Heart right ventricle (tissue), 16 donors: ENCODE results near the gene SPRR2D. TPM values are rescaled to one million over a fixed set of nuclear protein-coding genes. Genes with fewer than 3 reads are reported as not detected.

ENCODE experiments used
- ATAC-seq, 8 donors: fragments of 200-7000 bp; cut with Tn5 transposase; one replicate each; pipeline ENCODE4 v1.9.1; 2020; ENCODE audit warnings: mild to moderate bottlenecking in 8 of 8, moderate library complexity in 8 of 8, moderate number of reproducible peaks in 1 of 8
- DNase-seq, 2 donors: peaks; one replicate each; pipeline ENCODE4 v3.0.0-alpha.2; 2020
- H3K27ac ChIP-seq, 10 donors: fragments of 200-600 bp; sonication (generic) in 2 of 10; one replicate each; pipeline versions ENCODE4 v1.5.0 to v1.8.0; 2020 to 2022; ENCODE audit warnings: mild to moderate bottlenecking in 3 of 10
- H3K27me3 ChIP-seq, 7 donors: fragments of 200-600 bp; one replicate each; pipeline ENCODE4 v1.8.0; 2021 to 2022; ENCODE audit warnings: mild to moderate bottlenecking in 2 of 7
- H3K36me3 ChIP-seq, 9 donors: fragments of 200-600 bp; sonication (generic) in 1 of 9; one replicate each; pipeline versions ENCODE4 v1.5.0 to v1.8.0; 2020 to 2022; ENCODE audit warnings: mild to moderate bottlenecking in 2 of 9
- H3K4me1 ChIP-seq, 9 donors: fragments of 200-600 bp; sonication (generic) in 1 of 9; one replicate each; pipeline versions ENCODE4 v1.5.0 to v1.8.0; 2020 to 2022; ENCODE audit warnings: mild to moderate bottlenecking in 4 of 9
- H3K4me3 ChIP-seq, 10 donors: fragments of 200-600 bp; sonication (generic) in 2 of 10; one replicate each; pipeline versions ENCODE4 v1.5.0 to v1.8.0; 2020 to 2022; ENCODE audit warnings: mild to moderate bottlenecking in 7 of 10, moderate library complexity in 2 of 10
- H3K9me3 ChIP-seq, 11 donors: fragments of 200-600 bp in 10 of 11; sonication (generic) in 2 of 11; one replicate each; pipeline versions ENCODE4 v1.5.0 to v1.8.0; 2013 to 2022; ENCODE audit warnings: mild to moderate bottlenecking in 2 of 11, control low read depth in 1 of 11, moderate library complexity in 1 of 11
- CTCF ChIP-seq, 9 donors: fragments of 200-600 bp; sonication (generic) in 2 of 9; IDR thresholded peaks; one replicate each; pipeline versions ENCODE4 v1.5.0 to v1.8.0; 2021 to 2022; ENCODE audit warnings: antibody characterized with exemption in 9 of 9, mild to moderate bottlenecking in 5 of 9, moderate library complexity in 1 of 9
- WGBS, 2 donors: extraction: QIAGEN DNeasy Blood & Tissue Kit; methylation state at CpG; one replicate each; pipeline ENCODE4 v1.1.7; 2013; ENCODE audit warnings: inconsistent platforms in 1 of 2; 5-methylcytosine and 5-hydroxymethylcytosine counted together
- intact Hi-C, 10 donors: fragments of 100-400 bp; cut with DNase I; formaldehyde crosslinking; loops; one replicate each; pipeline versions ENCODE4 v1.11.1 to v1.14.2; 2022
- polyA plus RNA-seq, 2 donors: library from polyadenylated mRNA; stranded (reverse); fragments of 200-250 nt; gene quantifications; one replicate each; pipeline ENCODE4 v1.2.3, GENCODE V29; 2013
- total RNA-seq, 10 donors: library from RNA; stranded (reverse); fragmentation: NEBNext Ultra II Directional in 3 of 10; extraction: Animal tissue kit (Norgen Biotek cat#: 25700) in 3 of 10; gene quantifications; one replicate each; pipeline versions ENCODE4 v1.2.1 to v1.2.4, GENCODE V29; 2021 to 2023
- donor health status: Arrhythmogenic right ventricular cardiomyopathy.
- donor health status: ischemic (EF 13 %, LVEDD 7.1; RV severe dilation, severe dysfunction).
- donor health status: healthy with polysubstance abuse.
- donor health status: DM: no; HTN: yes; CAD: no.
- donor health status: DM: no; HTN: no; CAD: no.
- donor health status: ischemic (EF 25% LVEDD 6.9; RV normal size, moderate dysfunction).
- donor health status: ischemic (EF 25% LVEDD 5.7; RV mildly dilated, moderate dysfunction).
- donor health status: healthy.
- donor health status: DM: yes; HTN: yes; CAD: no.
- donor health status: Ischemic cardiomyopathy.
- donor health status: ischemic (EF 35%, LVEDD 5.7; RV mildly dilated, moderate dysfunction).
- donor health status: nonischemic (EF 11% LVEDD 7.7; RV severe dilation, severe dysfunction).
- donor health status: DM: yes; HTN: yes; CAD: no.
- donor health status: PGD.
- donor health status: ischemic (EF 29% LVEDD 5.4; RV normal size, mild dysfunction).
- donor health status: nonischemic (EF 23%, LVEDD 6.1; RV moderate dilation, normal function).

The SPRR2D gene
- total and polyA plus RNA-seq, 12 donors, result 0.14 TPM; not detected in 11

GRCh38 chr1:153032073-153032472 lies 8.8 kb downstream of the SPRR2D start:
- Histone ChIP-seq H3K4me3 (no peak overlapping the region), H3K9me3 (peaks cover 0 to 4% (median 0%) of the 10 kb centered on the region in 11 donors), H3K36me3 (no peaks in the 10 kb centered on the region), H3K27me3 (peaks cover 0 to 6% (median 0%) of the 10 kb centered on the region in 7 donors), H3K4me1 (no peaks in the 10 kb centered on the region), H3K27ac (no peak overlapping the region)
- DNase-seq, result no peak
- no peak for ATAC-seq
- intact Hi-C loops, result no loop called here
- no peak for TF ChIP-seq CTCF (IDR thresholded peaks at IDR 0.05)

GRCh38 chr1:153030895-153031294 lies 10.0 kb downstream of the SPRR2D start, which contains the start of gene SPRR1B:
TSS of gene SPRR1B (plus strand) at chr1:153031203. CDS start at chr1:153032346, 1,143 bp downstream.
- Histone ChIP-seq H3K27me3 (peaks cover 0 to 6% (median 0%) of the 10 kb centered on the region in 7 donors), H3K4me3 (no peak within 1 kb of the TSS), H3K4me1 (no peaks in the 10 kb centered on the region), H3K36me3 (no peaks in the 10 kb centered on the region), H3K9me3 (peaks cover 0 to 4% (median 0%) of the 10 kb centered on the region in 11 donors), H3K27ac (no peak within 1 kb of the TSS)
- intact Hi-C loops, result no loop called here
- DNase-seq (no peak), ATAC-seq (no peak)
- TF ChIP-seq CTCF (IDR thresholded peaks at IDR 0.05), result no peak

- DNase-seq, result no peak
Observed at GRCh38 chr1:153028766-153029165, 12.2 kb downstream of the SPRR2D start.

GRCh38 chr1:153025797-153026196 lies 15.1 kb downstream of the SPRR2D start:
- no peak for DNase-seq
- Histone ChIP-seq H3K27me3 (peaks cover 0 to 3% (median 0%) of the 10 kb centered on the region in 7 donors), H3K9me3 (peaks cover 0 to 4% (median 0%) of the 10 kb centered on the region in 11 donors), H3K27ac (no peak overlapping the region), H3K36me3 (no peaks in the 10 kb centered on the region), H3K4me3 (no peak overlapping the region), H3K4me1 (no peaks in the 10 kb centered on the region)
- WGBS, 2 donors, result 77 to 79% methylated on average over 1 of the region's 1 CpG
- no peak for TF ChIP-seq CTCF (IDR thresholded peaks at IDR 0.05)
- ATAC-seq, result no peak
- intact Hi-C loops, result no loop called here

More at GRCh38 chr1:153028766-153029165, 12.2 kb downstream of the SPRR2D start:
- H3K4me3 ChIP-seq, result no peak overlapping the region
- peaks cover 0 to 4% (median 0%) of the 10 kb centered on the region in 11 donors for H3K9me3 ChIP-seq
- 57 to 68% methylated on average over 1 of the region's 1 CpG for WGBS, 2 donors
- no peak for ATAC-seq
- TF ChIP-seq CTCF (IDR thresholded peaks at IDR 0.05), result no peak
- intact Hi-C loops, result no loop called here
- H3K27me3 ChIP-seq, result peaks cover 0 to 6% (median 0%) of the 10 kb centered on the region in 7 donors
- H3K4me1 ChIP-seq, result no peaks in the 10 kb centered on the region
- no peaks in the 10 kb centered on the region for H3K36me3 ChIP-seq
- no peak overlapping the region for H3K27ac ChIP-seq
